HepG2 (cell line): Measurements from ENCODE around the gene PLEKHG5. TPM values are rescaled to one million over a fixed set of nuclear protein-coding genes. Genes with fewer than 3 reads are reported as not detected.

Experiments used
- AHDC1 ChIP-seq: sonication (generic); formaldehyde crosslinking; IDR thresholded peaks from 2 replicates; pipeline ENCODE4 v1.5.1; 2020; ENCODE audit warnings: mild to moderate bottlenecking, missing genetic modification reagents, borderline replicate concordance
- ARNT ChIP-seq: fragments of 450-650 bp; IDR thresholded peaks from 2 replicates; pipeline ENCODE4 v1.6.1; 2017
- GABPB1 ChIP-seq: IDR thresholded peaks from 2 replicates; pipeline ENCODE4 v1.6.1; 2016; ENCODE audit warnings: mild to moderate bottlenecking, missing genetic modification reagents, moderate library complexity, missing compliant biosample characterization
- GATA4 ChIP-seq: sonication (generic); IDR thresholded peaks from 2 replicates; pipeline ENCODE4 v1.6.1; 2016; ENCODE audit warnings: antibody characterized with exemption, low read depth, borderline replicate concordance
- IKZF1 ChIP-seq: fragments of 450-650 bp; IDR thresholded peaks from 2 replicates; pipeline ENCODE4 v1.7.1; 2016
- ISX ChIP-seq: sonication (generic); formaldehyde crosslinking; conservative IDR thresholded peaks from 2 replicates; pipeline ENCODE4 v1.5.0; 2020; ENCODE audit warnings: missing genetic modification reagents
- KAT7 ChIP-seq: IDR thresholded peaks from 2 replicates; pipeline ENCODE4 v1.6.1; 2018; ENCODE audit warnings: borderline replicate concordance, missing compliant biosample characterization
- LBX2 ChIP-seq: sonication (generic); formaldehyde crosslinking; IDR thresholded peaks from 2 replicates; pipeline ENCODE4 v1.5.0; 2020; ENCODE audit warnings: missing genetic modification reagents, mild to moderate bottlenecking, borderline replicate concordance
- MXI1 ChIP-seq: IDR thresholded peaks from 3 replicates; pipeline ENCODE4 v1.6.1; 2012; ENCODE audit warnings: low read depth, low read length, inconsistent platforms, borderline replicate concordance
- NFRKB ChIP-seq: fragments of 450-650 bp; IDR thresholded peaks from 2 replicates; pipeline ENCODE4 v1.6.1; 2017
- ONECUT2 ChIP-seq: sonication (generic); formaldehyde crosslinking; IDR thresholded peaks from 2 replicates; pipeline ENCODE4 v1.4.0; 2020; ENCODE audit warnings: missing genetic modification reagents
- RFXANK ChIP-seq: IDR thresholded peaks from 2 replicates; pipeline ENCODE4 v1.6.1; 2016
- SAFB2 ChIP-seq: sonication (generic); formaldehyde crosslinking; IDR thresholded peaks from 2 replicates; pipeline ENCODE4 v1.5.1; 2020; ENCODE audit warnings: missing genetic modification reagents, low read depth, mild to moderate bottlenecking, borderline replicate concordance
- SCMH1 ChIP-seq: sonication (generic); formaldehyde crosslinking; IDR thresholded peaks from 2 replicates; pipeline ENCODE4 v1.9.0; 2021; ENCODE audit warnings: missing genetic modification reagents, mild to moderate bottlenecking, borderline replicate concordance
- SKI ChIP-seq: fragments of 450-650 bp; IDR thresholded peaks from one replicate; pipeline ENCODE4 v1.6.1; 2018; ENCODE audit warnings: mild to moderate bottlenecking; ENCODE audit not compliant: partially characterized antibody
- SP5 ChIP-seq: IDR thresholded peaks from 2 replicates; pipeline ENCODE4 v1.6.1; 2016; ENCODE audit warnings: low read depth, borderline replicate concordance
- STAT5B ChIP-seq: sonication (generic); formaldehyde crosslinking; IDR thresholded peaks from 2 replicates; pipeline ENCODE4 v1.4.0; 2020; ENCODE audit warnings: missing genetic modification reagents
- ZNF235 ChIP-seq: sonication (generic); formaldehyde crosslinking; IDR thresholded peaks from 2 replicates; pipeline ENCODE4 v1.8.1; 2023; ENCODE audit warnings: mild to moderate bottlenecking, missing genetic modification reagents, borderline replicate concordance
- ZNF30 ChIP-seq: sonication (generic); formaldehyde crosslinking; IDR thresholded peaks from 2 replicates; pipeline ENCODE4 v1.5.0; 2020; ENCODE audit warnings: mild to moderate bottlenecking, missing genetic modification reagents
- ZNF331 ChIP-seq: sonication (generic); formaldehyde crosslinking; IDR thresholded peaks from 2 replicates; pipeline ENCODE4 v1.4.0; 2020; ENCODE audit warnings: missing genetic modification reagents
- ZNF335 ChIP-seq: sonication (generic); formaldehyde crosslinking; IDR thresholded peaks from 2 replicates; pipeline ENCODE4 v1.4.0; 2020; ENCODE audit warnings: missing genetic modification reagents
- polyA plus RNA-seq, 8 experiments: library from polyadenylated mRNA; depleted of rRNA in 3 of 8; stranded (reverse) in 7 of 8; unstranded in 1 of 8; fragments of >200 nt; fragmentation: Illumina TruSeq in 4 of 8; extraction: Trizol in 4 of 8; gene quantifications; 2 replicates each; pipeline versions ENCODE4 v1.2.1 to v1.2.3, GENCODE V29; 2011 to 2016; ENCODE audit warnings: low read depth in 4 of 8, missing spikeins in 1 of 8, mixed read lengths in 1 of 8; ENCODE audit not compliant: insufficient read depth in 1 of 8
- total RNA-seq, 5 experiments: library from RNA; depleted of rRNA; stranded (reverse); fragments of >200 nt; fragmentation: Illumina TruSeq; extraction: Trizol; gene quantifications; 2 replicates each; pipeline ENCODE4 v1.2.3, GENCODE V29; 2016; ENCODE audit warnings: low read depth in 1 of 5
- TF ChIP-seq, protein P1 (sequence below): sonication (generic); formaldehyde crosslinking; IDR thresholded peaks from 2 replicates; pipeline ENCODE4 v1.8.1; 2023; ENCODE audit warnings: missing genetic modification reagents, mild to moderate bottlenecking, borderline replicate concordance
- TF ChIP-seq, protein P2 (sequence below): fragments of 450-650 bp; IDR thresholded peaks from 2 replicates; pipeline ENCODE4 v1.6.1; 2017
- TF ChIP-seq, protein P3 (sequence below): IDR thresholded peaks from 2 replicates; pipeline ENCODE4 v1.6.1; 2018; ENCODE audit warnings: missing genetic modification reagents, mild to moderate bottlenecking, missing compliant biosample characterization

PLEKHG5 gene
- total and polyA plus RNA-seq, 2 of the 13 experiments (the other 11 are each of a cell fraction or from before 2014, with no cell fraction given), result 1.9 to 3.5 TPM

- TF ChIP-seq GATA4 (no peak), ZNF235 (CRISPR knock-in tag) (no peak), SP5 (no peak), GABPB1 (CRISPR knock-in tag) (0 out of 2 replicates have a peak, but pooled peaks have one; percentile 6), ZNF335 (no peak), IKZF1 (no peak), MXI1 (no peak), RFXANK (CRISPR knock-in tag) (no peak), STAT5B (no peak), SCMH1 (no peak), SAFB2 (CRISPR knock-in tag) (no peak), ARNT (no peak), ONECUT2 (CRISPR knock-in tag) (no peak), AHDC1 (CRISPR knock-in tag) (no peak), NFRKB (no peak), ZNF331 (CRISPR knock-in tag) (no peak), SKI (no peak), KAT7 (no peak), ZNF30 (CRISPR knock-in tag) (no peak; the same call in 1 of the 2 replicates), LBX2 (CRISPR knock-in tag) (no peak), ISX (CRISPR knock-in tag) (no peak)
- TF ChIP-seq, protein P1, sequence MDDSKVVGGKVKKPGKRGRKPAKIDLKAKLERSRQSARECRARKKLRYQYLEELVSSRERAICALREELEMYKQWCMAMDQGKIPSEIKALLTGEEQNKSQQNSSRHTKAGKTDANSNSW (CRISPR knock-in tag), result no peak
- TF ChIP-seq, protein P2, sequence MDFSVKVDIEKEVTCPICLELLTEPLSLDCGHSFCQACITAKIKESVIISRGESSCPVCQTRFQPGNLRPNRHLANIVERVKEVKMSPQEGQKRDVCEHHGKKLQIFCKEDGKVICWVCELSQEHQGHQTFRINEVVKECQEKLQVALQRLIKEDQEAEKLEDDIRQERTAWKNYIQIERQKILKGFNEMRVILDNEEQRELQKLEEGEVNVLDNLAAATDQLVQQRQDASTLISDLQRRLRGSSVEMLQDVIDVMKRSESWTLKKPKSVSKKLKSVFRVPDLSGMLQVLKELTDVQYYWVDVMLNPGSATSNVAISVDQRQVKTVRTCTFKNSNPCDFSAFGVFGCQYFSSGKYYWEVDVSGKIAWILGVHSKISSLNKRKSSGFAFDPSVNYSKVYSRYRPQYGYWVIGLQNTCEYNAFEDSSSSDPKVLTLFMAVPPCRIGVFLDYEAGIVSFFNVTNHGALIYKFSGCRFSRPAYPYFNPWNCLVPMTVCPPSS, result no peak
- TF ChIP-seq, protein P3, sequence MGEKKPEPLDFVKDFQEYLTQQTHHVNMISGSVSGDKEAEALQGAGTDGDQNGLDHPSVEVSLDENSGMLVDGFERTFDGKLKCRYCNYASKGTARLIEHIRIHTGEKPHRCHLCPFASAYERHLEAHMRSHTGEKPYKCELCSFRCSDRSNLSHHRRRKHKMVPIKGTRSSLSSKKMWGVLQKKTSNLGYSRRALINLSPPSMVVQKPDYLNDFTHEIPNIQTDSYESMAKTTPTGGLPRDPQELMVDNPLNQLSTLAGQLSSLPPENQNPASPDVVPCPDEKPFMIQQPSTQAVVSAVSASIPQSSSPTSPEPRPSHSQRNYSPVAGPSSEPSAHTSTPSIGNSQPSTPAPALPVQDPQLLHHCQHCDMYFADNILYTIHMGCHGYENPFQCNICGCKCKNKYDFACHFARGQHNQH (CRISPR knock-in tag), result no peak
These were observed 29.7 kb downstream of the PLEKHG5 start (continued) for GRCh38 chr1:6461538-6462411.
